Measurements from ENCODE around the gene RARB. TPM values are rescaled to one million over a fixed set of nuclear protein-coding genes. Genes with fewer than 3 reads are reported as not detected.

The RARB gene
- total and polyA plus RNA-seq, 9 of the 15 experiments (the other 6 are each of a cell fraction or from before 2014, with no cell fraction given), result 0.15 to 1.3 (median 0.27) TPM

DNA sequence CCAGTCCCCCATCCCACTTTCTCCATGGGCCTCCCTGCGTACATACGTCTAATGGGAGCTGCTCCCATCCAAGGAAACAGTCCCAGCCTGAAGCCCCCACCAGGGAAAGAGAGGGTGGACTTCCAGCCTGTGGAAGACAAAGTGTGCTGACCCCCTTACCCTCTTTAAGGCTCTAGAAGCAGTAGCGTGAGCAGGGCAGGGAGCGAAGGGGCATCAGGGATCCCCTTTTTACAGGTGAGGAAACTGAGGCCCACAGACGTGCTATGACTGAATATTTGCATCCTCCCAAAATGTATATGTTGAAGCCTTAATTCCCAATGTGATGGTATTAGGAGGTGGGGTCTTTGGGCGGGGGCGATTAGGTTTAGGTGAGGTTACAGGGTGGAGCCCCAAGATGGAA lies 153.3 kb downstream of the RARB start (continued):
- TF ChIP-seq, protein P1, sequence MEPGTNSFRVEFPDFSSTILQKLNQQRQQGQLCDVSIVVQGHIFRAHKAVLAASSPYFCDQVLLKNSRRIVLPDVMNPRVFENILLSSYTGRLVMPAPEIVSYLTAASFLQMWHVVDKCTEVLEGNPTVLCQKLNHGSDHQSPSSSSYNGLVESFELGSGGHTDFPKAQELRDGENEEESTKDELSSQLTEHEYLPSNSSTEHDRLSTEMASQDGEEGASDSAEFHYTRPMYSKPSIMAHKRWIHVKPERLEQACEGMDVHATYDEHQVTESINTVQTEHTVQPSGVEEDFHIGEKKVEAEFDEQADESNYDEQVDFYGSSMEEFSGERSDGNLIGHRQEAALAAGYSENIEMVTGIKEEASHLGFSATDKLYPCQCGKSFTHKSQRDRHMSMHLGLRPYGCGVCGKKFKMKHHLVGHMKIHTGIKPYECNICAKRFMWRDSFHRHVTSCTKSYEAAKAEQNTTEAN (CRISPR knock-in tag; IDR thresholded peaks at IDR 0.05), result no peak
- no peak for TF ChIP-seq CBX5 (IDR thresholded peaks at IDR 0.05; ENCODE audit: borderline replicate concordance, low read depth)
- no peak for TF ChIP-seq KAT7 (CRISPR knock-in tag; IDR thresholded peaks at IDR 0.05; ENCODE audit: borderline replicate concordance)
- TF ChIP-seq, protein P2, sequence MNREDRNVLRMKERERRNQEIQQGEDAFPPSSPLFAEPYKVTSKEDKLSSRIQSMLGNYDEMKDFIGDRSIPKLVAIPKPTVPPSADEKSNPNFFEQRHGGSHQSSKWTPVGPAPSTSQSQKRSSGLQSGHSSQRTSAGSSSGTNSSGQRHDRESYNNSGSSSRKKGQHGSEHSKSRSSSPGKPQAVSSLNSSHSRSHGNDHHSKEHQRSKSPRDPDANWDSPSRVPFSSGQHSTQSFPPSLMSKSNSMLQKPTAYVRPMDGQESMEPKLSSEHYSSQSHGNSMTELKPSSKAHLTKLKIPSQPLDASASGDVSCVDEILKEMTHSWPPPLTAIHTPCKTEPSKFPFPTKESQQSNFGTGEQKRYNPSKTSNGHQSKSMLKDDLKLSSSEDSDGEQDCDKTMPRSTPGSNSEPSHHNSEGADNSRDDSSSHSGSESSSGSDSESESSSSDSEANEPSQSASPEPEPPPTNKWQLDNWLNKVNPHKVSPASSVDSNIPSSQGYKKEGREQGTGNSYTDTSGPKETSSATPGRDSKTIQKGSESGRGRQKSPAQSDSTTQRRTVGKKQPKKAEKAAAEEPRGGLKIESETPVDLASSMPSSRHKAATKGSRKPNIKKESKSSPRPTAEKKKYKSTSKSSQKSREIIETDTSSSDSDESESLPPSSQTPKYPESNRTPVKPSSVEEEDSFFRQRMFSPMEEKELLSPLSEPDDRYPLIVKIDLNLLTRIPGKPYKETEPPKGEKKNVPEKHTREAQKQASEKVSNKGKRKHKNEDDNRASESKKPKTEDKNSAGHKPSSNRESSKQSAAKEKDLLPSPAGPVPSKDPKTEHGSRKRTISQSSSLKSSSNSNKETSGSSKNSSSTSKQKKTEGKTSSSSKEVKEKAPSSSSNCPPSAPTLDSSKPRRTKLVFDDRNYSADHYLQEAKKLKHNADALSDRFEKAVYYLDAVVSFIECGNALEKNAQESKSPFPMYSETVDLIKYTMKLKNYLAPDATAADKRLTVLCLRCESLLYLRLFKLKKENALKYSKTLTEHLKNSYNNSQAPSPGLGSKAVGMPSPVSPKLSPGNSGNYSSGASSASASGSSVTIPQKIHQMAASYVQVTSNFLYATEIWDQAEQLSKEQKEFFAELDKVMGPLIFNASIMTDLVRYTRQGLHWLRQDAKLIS (CRISPR knock-in tag; IDR thresholded peaks at IDR 0.05), result no peak
- TF ChIP-seq, protein P3, sequence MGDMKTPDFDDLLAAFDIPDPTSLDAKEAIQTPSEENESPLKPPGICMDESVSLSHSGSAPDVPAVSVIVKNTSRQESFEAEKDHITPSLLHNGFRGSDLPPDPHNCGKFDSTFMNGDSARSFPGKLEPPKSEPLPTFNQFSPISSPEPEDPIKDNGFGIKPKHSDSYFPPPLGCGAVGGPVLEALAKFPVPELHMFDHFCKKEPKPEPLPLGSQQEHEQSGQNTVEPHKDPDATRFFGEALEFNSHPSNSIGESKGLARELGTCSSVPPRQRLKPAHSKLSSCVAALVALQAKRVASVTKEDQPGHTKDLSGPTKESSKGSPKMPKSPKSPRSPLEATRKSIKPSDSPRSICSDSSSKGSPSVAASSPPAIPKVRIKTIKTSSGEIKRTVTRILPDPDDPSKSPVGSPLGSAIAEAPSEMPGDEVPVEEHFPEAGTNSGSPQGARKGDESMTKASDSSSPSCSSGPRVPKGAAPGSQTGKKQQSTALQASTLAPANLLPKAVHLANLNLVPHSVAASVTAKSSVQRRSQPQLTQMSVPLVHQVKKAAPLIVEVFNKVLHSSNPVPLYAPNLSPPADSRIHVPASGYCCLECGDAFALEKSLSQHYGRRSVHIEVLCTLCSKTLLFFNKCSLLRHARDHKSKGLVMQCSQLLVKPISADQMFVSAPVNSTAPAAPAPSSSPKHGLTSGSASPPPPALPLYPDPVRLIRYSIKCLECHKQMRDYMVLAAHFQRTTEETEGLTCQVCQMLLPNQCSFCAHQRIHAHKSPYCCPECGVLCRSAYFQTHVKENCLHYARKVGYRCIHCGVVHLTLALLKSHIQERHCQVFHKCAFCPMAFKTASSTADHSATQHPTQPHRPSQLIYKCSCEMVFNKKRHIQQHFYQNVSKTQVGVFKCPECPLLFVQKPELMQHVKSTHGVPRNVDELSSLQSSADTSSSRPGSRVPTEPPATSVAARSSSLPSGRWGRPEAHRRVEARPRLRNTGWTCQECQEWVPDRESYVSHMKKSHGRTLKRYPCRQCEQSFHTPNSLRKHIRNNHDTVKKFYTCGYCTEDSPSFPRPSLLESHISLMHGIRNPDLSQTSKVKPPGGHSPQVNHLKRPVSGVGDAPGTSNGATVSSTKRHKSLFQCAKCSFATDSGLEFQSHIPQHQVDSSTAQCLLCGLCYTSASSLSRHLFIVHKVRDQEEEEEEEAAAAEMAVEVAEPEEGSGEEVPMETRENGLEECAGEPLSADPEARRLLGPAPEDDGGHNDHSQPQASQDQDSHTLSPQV (IDR thresholded peaks at IDR 0.05), result no peak
- TF ChIP-seq NUFIP1 (IDR thresholded peaks at IDR 0.05; ENCODE audit: partially characterized antibody), result no peak
- TF ChIP-seq TGIF2 (CRISPR knock-in tag; IDR thresholded peaks at IDR 0.05), result no peak
- no peak for TF ChIP-seq ZNF347 (CRISPR knock-in tag; IDR thresholded peaks at IDR 0.05; ENCODE audit: low read depth)
- TF ChIP-seq SPI1 (IDR thresholded peaks at IDR 0.05; ENCODE audit: borderline replicate concordance, low read depth, low read length), result no peak

Measured in K562 (cell line).